OCI-LY7 (cell line): ENCODE results near the gene METTL23. TPM values are rescaled to one million over a fixed set of nuclear protein-coding genes. Genes with fewer than 3 reads are reported as not detected.

ENCODE experiments used
- BruUV-seq: library from RNA; stranded (reverse); fragments of 400-500 nt; replicated peaks from 2 replicates; lab custom pipeline; 2021; lab: Mats Ljungman, UMichigan
- CTCF ChIA-PET: fragments of 300-600 bp; sonication (Branson Sonifier 250); formaldehyde crosslinking; loops from one replicate; lab custom pipeline; 2022; ENCODE audit warnings: antibody characterized with exemption; ENCODE audit not compliant: unreplicated experiment; lab: Charles Lee
- POLR2A ChIA-PET: fragments of 300-600 bp; sonication (Branson Sonifier 250); formaldehyde crosslinking; loops from one replicate; lab custom pipeline; 2022; ENCODE audit warnings: antibody characterized with exemption; lab: Charles Lee
- DNase-seq: peaks from one replicate; pipeline ENCODE4 v3.0.0-alpha.2; 2015; ENCODE audit warnings: low spot score
- H2AFZ ChIP-seq: fragments of 200-600 bp; sonication (generic), shearing (Covaris generic); 2 replicates; pipeline ENCODE4 v1.6.1; 2014; ENCODE audit warnings: mild to moderate bottlenecking, antibody characterized with exemption, low read length, moderate library complexity
- H3K27ac ChIP-seq: fragments of 200-600 bp; sonication (generic); 2 replicates; pipeline ENCODE4 v1.5.1; 2014; ENCODE audit warnings: mixed run types, low read depth, mild to moderate bottlenecking, moderate library complexity, low read length, inconsistent platforms; ENCODE audit not compliant: poor library complexity, severe bottlenecking
- H3K36me3 ChIP-seq: fragments of 200-600 bp; sonication (generic); 2 replicates; pipeline ENCODE4 v1.6.1; 2014; ENCODE audit warnings: mild to moderate bottlenecking, antibody characterized with exemption, low read length, moderate library complexity, mixed read lengths; ENCODE audit not compliant: insufficient read depth
- H3K4me1 ChIP-seq: fragments of 200-600 bp; sonication (generic); 2 replicates; pipeline ENCODE4 v1.5.1; 2014; ENCODE audit warnings: mild to moderate bottlenecking, low read length; ENCODE audit not compliant: insufficient read depth, poor library complexity, severe bottlenecking
- H3K4me2 ChIP-seq: fragments of 200-600 bp; sonication (generic); 2 replicates; pipeline ENCODE4 v1.6.1; 2014; ENCODE audit warnings: mild to moderate bottlenecking, low read length
- H3K4me3 ChIP-seq: fragments of 200-600 bp; sonication (generic); 2 replicates; pipeline ENCODE4 v1.5.1; 2014; ENCODE audit warnings: mild to moderate bottlenecking, low read depth, low read length; ENCODE audit not compliant: poor library complexity, severe bottlenecking
- H3K79me2 ChIP-seq: fragments of 200-600 bp; sonication (generic); 2 replicates; pipeline ENCODE4 v1.6.1; 2016; ENCODE audit warnings: low read depth, mild to moderate bottlenecking, low read length, moderate library complexity, mixed read lengths; ENCODE audit not compliant: insufficient read depth
- H3K9me2 ChIP-seq: fragments of 200-600 bp; sonication (generic); 2 replicates; pipeline ENCODE4 v1.6.1; 2016; ENCODE audit warnings: mild to moderate bottlenecking, low read length, mixed read lengths; ENCODE audit not compliant: insufficient read depth
- H3K9me3 ChIP-seq: fragments of 200-600 bp; sonication (generic); 2 replicates; pipeline ENCODE4 v1.6.1; 2014; ENCODE audit warnings: mild to moderate bottlenecking, mixed run types, low read length, mixed read lengths
- H4K20me1 ChIP-seq: fragments of 200-600 bp; sonication (generic); 2 replicates; pipeline ENCODE4 v1.6.1; 2014; ENCODE audit warnings: mild to moderate bottlenecking, antibody characterized with exemption, low read length, moderate library complexity, mixed read lengths; ENCODE audit not compliant: insufficient read depth
- EZH2phosphoT487 ChIP-seq: fragments of 200-600 bp; sonication (generic); IDR thresholded peaks from 2 replicates; pipeline ENCODE4 v1.6.1; 2018; ENCODE audit warnings: low read depth, borderline replicate concordance, mild to moderate bottlenecking, mixed run types, antibody characterized with exemption, low read length, moderate library complexity, mixed read lengths
- intact Hi-C: fragments of 100-400 bp; cut with micrococcal nuclease; formaldehyde crosslinking; loops from one replicate; pipeline ENCODE4 v1.10.0; 2022; ENCODE audit not compliant: unreplicated experiment
- total RNA-seq, 2 experiments: library from RNA; depleted of rRNA in 1 of 2; stranded (reverse); fragments of >200 nt in 1 of 2; shearing (Covaris generic) in 1 of 2; gene quantifications; 2 replicates each; pipeline ENCODE4 v1.2.3, GENCODE V29; 2014 to 2022
- TF ChIP-seq, protein P1 (sequence below): fragments of 200-600 bp; sonication (generic); conservative IDR thresholded peaks from 2 replicates; pipeline ENCODE4 v1.5.1; 2014; ENCODE audit warnings: mild to moderate bottlenecking, antibody characterized with exemption, low read length, moderate library complexity, mixed read lengths

The METTL23 gene
- total RNA-seq, 2 experiments from 2014 or later = 82.7 to 93.7 TPM

DNA sequence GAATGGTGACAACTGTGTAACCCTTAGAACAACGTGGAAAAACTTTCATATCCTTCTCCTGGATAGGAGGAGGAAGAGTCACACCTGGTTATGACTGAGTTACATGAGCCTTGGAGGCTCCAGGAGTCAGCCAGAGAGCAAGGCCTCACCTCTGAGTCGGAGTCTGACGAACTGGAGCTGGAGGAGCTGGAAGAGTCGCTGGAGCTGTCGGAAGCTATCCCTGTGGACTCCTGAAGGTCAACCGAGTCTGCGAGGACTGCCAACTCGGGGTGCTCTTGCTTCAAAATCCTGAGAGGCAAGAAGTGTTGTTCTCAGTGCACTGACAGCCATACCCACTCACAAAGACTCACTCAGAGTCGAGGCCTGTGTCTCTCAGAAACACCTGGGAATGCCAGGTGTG lies 6.4 kb upstream of the METTL23 start:
- Histone ChIP-seq H3K9me2 (no peaks in the 10 kb centered on the region), H3K9me3 (no peaks in the 10 kb centered on the region), H4K20me1 (no peaks in the 10 kb centered on the region), H3K79me2 (peaks cover 24% of the 10 kb centered on the region), H3K4me3 (no peak overlapping the region), H3K4me1 (peaks cover 15% of the 10 kb centered on the region), H3K4me2 (no peak overlapping the region), H3K36me3 (peaks cover 97% of the 10 kb centered on the region), H2AFZ (no peak overlapping the region), H3K27ac (no peak overlapping the region)
- TF ChIP-seq, protein P1, sequence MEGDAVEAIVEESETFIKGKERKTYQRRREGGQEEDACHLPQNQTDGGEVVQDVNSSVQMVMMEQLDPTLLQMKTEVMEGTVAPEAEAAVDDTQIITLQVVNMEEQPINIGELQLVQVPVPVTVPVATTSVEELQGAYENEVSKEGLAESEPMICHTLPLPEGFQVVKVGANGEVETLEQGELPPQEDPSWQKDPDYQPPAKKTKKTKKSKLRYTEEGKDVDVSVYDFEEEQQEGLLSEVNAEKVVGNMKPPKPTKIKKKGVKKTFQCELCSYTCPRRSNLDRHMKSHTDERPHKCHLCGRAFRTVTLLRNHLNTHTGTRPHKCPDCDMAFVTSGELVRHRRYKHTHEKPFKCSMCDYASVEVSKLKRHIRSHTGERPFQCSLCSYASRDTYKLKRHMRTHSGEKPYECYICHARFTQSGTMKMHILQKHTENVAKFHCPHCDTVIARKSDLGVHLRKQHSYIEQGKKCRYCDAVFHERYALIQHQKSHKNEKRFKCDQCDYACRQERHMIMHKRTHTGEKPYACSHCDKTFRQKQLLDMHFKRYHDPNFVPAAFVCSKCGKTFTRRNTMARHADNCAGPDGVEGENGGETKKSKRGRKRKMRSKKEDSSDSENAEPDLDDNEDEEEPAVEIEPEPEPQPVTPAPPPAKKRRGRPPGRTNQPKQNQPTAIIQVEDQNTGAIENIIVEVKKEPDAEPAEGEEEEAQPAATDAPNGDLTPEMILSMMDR = no peak
- TF ChIP-seq EZH2phosphoT487 = no peak
- ChIA-PET CTCF (no interaction called here), POLR2A (no interaction called here)
- intact Hi-C loops = no loop called here
- no TSS peak for BruUV-seq
- no peak for DNase-seq

DNA sequence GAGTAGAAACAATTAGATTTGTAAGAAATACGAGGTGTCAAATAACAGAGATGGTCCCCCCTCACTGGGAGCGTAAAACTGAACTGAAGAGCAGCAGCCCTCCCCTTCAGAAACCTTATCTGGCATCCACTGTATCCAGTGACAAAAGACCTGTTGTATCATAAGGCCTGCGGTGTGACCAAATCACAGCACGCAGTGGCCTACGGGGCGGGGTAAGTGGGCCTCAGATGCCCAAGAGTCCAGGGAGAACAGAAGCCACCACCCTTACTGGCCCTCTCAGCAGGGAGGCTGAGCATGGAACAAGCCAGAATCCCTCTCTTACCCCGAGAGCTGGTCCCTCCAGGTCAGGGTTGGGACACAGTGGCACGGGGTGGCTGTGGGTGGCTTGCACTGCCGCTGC lies 5.7 kb upstream of the METTL23 start:
- Histone ChIP-seq H4K20me1 (no peaks in the 10 kb centered on the region), H3K4me1 (peaks cover 12% of the 10 kb centered on the region), H3K4me3 (no peak overlapping the region), H3K4me2 (no peak overlapping the region), H3K36me3 (peaks cover 94% of the 10 kb centered on the region), H2AFZ (no peak overlapping the region), H3K9me2 (no peaks in the 10 kb centered on the region), H3K79me2 (peaks cover 31% of the 10 kb centered on the region), H3K27ac (no peak overlapping the region), H3K9me3 (no peaks in the 10 kb centered on the region)
- intact Hi-C loops = no loop called here
- BruUV-seq = no TSS peak
- ChIA-PET POLR2A (no interaction called here), CTCF (no interaction called here)
- DNase-seq = no peak
- TF ChIP-seq, protein P1 = no peak
- TF ChIP-seq EZH2phosphoT487 = no peak

DNA sequence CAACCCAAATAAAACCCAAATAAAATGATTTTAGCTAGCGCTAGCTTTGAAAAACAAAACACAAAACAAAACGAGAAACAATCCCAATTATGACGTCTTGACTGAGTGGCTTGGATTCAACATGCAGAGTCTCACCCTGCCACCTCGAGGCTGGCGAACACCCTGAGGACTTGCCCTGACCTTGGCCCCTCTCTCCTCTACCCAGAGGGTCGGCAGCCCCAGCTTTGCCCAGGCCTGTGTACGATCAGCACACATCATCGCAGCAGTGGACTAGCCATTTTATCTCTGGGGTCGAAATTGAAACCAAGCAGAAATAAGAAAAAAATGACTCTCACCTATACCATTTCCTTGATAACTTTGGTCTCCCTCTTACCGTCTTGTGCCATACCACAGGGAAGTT lies 5.2 kb upstream of the METTL23 start:
- peaks cover 31% of the 10 kb centered on the region for H3K79me2 ChIP-seq
- TF ChIP-seq, protein P1 = no peak
- TF ChIP-seq EZH2phosphoT487 = no peak

More for the DNA sequence above, 5.2 kb upstream of the METTL23 start:
- intact Hi-C loops = no loop called here
- Histone ChIP-seq H2AFZ (no peak overlapping the region), H3K4me2 (no peak overlapping the region), H3K9me2 (no peaks in the 10 kb centered on the region), H3K4me3 (no peak overlapping the region), H3K27ac (no peak overlapping the region), H3K4me1 (peaks cover 12% of the 10 kb centered on the region), H3K9me3 (no peaks in the 10 kb centered on the region), H4K20me1 (no peaks in the 10 kb centered on the region), H3K36me3 (peaks cover 89% of the 10 kb centered on the region)
- no peak for DNase-seq
- CTCF ChIA-PET = no interaction called here
- POLR2A ChIA-PET = interaction anchor here (0.6 kb wide), 1 partner anchor 44 kb away, joined by 4 read pairs; no protein-coding TSS in a partner anchor
- BruUV-seq = no TSS peak
